Measurements from ENCODE around the gene RREB1. TPM values are rescaled to one million over a fixed set of nuclear protein-coding genes. Genes with fewer than 3 reads are reported as not detected.
A peak's percentile ranks its signal among the peaks of the same experiment; 100 is the strongest.

The RREB1 gene
- total RNA-seq, 1 donor from 2014 or later, result 43.3 TPM

DNA sequence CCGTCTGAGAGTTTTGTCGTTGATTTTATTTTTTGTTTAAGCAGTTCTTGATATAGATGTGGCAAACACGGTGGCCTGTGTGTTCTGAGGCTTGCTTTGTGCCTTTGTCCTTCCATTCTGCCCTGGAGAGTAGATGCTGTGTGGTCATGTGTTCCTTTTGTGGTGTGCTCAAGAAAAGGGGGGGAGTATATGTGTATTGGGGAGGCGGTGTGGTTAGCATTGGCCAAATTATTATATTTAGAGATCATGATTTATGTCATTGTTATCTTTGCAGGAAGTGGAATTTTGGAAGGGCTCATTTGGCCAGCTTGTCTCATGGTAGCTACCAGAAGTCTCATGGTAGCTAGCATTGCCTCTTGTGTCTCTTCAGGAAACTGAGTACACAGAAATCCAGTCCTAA lies 16.4 kb downstream of the RREB1 start:
- ATAC-seq, result no peak
- no peak for DNase-seq (ENCODE audit: low spot score)

- ATAC-seq (no peak), DNase-seq (ENCODE audit: low spot score) (no peak)
Measured at GRCh38 chr6:7124636-7125035, 16.9 kb downstream of the RREB1 start.

DNA sequence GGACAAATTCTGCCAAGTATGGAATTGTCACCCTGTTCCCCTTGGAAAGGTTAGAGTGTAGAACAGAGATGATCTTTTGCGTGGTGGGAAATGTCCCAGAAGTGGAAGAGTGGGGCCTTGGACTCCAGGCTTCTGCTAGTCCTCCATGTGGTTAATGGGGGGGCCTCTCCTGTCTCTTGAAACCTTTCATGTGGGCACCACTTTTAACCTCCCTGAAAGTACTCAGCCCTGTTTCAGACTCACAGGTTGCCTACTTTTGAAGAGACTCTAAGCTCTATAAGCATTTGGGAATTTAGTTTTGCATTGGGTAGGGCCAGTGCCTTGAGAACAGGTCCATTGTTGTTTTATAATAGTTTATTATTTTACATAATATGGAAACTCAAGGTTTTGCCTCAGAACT lies 17.5 kb downstream of the RREB1 start:
- DNase-seq (ENCODE audit: low spot score), result no peak
- ATAC-seq, result no peak

- DNase-seq (ENCODE audit: low spot score), result no peak
- ATAC-seq, result no peak
Measured at GRCh38 chr6:7126754-7127153, 19.0 kb downstream of the RREB1 start.

DNA sequence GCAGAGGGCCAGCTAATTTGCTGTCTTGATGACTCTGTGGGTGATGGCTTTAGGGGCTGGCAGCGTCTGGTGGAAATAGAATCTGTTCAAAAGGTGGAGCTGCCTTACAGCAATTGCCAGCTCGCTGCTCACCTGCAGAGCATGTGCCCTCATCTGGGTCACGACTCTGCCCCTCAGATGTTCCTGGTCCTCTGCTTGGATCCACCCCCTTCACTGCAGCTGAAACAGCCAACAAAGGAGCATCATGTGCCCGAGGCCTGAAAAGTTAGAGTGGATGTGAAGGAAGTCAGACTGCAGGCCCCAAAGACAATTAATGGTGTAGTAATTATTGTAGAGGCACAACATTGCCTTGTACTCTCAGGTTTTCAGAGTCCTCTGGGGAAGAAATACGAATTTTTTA lies 19.9 kb downstream of the RREB1 start:
- ATAC-seq (peak; percentile 38), DNase-seq (ENCODE audit: low spot score) (no peak)

DNA sequence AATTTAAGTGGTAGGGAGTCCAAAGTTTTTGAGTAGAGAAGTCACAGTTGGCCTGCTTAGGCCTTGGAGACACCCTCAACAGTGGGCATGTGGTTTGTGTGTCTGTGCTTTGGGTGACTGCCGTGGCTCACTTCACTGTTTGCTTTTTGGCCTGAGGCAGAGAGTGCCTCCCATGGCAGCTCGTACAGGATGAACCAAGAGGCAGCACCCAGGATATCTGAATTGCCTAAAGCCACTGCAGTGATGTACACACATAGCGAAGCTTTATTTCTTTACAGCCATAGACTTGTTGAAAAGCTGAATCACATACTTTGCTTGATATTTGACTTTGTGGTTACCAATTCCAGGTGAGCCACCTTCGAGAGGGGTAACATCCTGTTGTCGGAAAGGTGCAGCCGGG lies 21.6 kb downstream of the RREB1 start:
- DNase-seq (ENCODE audit: low spot score), result no peak
- ATAC-seq, result peak; percentile 72

DNA sequence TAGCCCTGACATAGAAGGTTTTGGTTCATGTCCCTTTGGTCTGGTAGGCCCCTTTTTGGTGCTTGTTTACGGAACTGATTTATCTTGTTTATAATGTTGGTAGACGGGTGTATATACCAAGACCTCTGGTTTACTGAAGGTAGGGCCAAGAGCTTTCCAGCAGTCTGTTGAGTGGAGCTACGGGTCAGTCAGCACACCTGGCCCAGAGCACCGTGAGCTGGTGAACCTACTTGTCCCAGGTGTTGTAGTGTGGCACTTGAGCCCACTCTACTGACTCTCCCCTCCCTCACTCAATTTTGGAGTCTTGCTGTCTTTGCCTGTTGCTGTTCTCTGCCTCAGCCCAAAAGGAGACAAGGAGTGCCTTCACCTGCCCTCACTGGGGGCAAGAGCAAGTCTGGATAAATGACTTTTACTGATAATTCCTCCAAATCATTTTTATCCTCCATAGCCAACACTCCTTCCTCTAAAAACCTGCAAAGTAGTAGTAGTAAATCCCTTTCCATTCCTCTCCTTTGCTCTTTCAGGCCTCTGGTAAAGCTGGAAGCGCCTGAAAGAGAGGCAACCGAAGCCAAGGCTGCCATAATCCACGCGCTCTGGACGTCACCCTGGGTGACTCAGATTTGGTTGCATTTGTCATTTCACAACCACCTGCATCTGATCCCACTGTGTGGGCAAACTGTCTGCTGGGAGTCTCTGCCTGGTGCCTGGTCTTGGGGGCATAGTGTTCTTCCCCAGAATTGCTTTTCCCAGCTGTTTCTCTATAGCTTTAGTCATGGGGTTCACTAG lies 22.2 kb downstream of the RREB1 start:
- DNase-seq (ENCODE audit: low spot score) (peak; percentile 89), ATAC-seq (peak; percentile 83)

DNA sequence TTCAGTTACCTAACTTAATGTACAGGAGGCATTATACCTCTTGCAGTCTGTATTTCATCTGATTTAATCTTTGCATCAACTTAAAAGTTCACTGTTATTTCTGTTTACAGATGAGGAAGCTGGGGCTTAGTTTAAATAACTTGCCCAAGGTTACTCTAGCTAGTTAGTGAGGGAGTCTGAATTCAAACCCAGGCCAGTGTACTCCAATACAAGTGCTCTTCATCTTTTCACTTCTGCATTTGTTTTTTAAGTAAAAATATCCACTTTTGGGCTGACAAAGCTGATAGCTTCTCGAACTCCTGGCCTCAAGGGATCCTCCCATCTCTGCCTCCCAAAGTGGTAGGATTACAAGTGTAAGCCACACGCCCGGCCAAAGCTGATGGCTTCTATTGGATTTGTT lies 23.6 kb downstream of the RREB1 start:
- no peak for ATAC-seq
- no peak for DNase-seq (ENCODE audit: low spot score)

DNA sequence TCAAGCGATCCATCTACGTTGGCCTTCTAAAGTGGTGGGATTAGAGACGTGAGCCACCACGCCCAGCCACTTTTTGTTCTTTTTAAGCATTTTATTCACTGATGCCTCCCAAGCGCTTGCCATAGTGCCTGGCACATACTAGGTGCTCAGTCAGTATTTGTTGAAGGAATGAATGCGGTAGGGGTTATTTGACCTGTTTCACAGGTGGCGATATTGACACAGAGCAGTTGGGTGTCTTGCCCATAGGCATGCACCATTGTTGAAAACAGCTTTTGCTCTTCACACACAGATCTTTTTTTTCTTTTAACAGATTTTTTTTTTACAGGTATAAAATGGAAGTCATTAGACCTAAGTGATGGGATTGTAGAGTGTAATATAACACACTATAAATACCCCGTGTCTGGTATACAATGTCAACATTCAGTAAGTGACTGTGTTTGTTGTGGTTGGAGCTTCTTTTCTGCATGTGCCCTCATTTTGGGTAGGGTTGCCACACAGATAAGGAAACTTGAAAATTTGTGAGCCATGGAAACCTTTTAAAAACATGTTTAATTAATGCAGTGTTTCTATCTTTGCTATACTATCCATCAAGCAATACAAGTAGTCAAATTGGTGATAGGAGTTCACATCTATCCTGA lies 24.8 kb downstream of the RREB1 start:
- ATAC-seq (no peak), DNase-seq (ENCODE audit: low spot score) (no peak)

DNA sequence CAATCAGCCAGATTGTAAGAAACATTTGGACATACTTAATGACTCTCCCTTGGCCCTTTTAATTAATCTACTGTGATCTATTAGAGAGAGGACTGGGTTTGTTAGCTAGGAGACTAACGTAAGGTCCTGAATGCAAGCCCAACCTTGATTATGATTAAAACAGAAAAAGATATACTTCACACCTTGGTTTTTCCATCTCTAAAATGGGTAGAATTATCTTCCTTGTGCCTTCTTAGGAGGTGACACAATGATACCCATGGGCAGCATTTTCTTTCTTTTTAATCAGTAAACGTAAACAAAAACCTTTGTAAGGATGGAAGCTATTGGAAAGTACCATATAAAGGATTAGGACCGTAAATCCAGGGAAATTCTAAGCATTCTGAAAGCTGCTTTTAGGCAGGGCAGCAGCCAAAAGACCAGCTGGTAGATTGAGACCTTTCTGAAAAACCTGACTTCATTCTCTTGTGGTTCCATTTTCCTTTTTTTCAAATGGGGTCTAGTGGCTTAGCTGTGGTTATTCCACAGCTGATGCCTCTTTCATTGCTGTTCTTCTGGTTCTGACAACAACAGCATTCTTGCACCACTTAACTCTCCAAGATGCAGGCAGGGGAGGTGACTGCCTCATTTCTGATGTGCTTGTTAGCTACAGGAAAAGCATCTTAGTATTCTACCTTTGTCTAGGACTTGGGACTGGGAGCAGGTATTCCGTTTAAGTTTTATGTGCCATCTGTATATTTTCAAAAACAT lies 27.4 kb downstream of the RREB1 start:
- DNase-seq (ENCODE audit: low spot score), result no peak
- no peak for ATAC-seq

GRCh38 chr6:7135755-7136154 lies 28.0 kb downstream of the RREB1 start:
- no peak for DNase-seq (ENCODE audit: low spot score)

DNA sequence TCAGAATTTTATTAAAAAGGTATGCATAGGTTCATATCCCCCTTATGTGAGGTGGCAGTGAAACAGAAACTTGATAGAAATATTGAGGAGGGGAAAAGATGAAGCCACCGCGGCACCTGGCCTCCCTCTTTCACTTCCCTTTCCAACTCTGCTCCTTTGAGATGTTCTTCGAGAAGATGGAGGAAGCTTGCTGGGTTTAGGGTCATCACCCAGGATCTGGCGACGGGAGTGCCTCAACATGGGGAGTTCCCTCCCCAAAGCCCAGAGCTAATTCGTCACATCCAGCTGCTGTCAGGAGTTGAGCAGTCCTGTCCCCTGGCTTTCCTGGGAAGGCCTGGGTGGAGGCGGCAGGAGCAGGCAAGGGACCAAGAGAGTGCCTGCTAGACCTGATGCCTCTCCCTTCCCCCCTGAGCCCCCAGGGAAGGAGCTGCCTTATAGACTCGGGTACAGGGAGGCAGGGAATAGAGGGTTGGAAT lies 29.1 kb downstream of the RREB1 start:
- ATAC-seq (no peak), DNase-seq (ENCODE audit: low spot score) (no peak)

More at GRCh38 chr6:7135755-7136154, 28.0 kb downstream of the RREB1 start:
- ATAC-seq, result no peak

- ATAC-seq (no peak), DNase-seq (ENCODE audit: low spot score) (no peak)
Measured at GRCh38 chr6:7137335-7138045, 29.7 kb downstream of the RREB1 start.

DNA sequence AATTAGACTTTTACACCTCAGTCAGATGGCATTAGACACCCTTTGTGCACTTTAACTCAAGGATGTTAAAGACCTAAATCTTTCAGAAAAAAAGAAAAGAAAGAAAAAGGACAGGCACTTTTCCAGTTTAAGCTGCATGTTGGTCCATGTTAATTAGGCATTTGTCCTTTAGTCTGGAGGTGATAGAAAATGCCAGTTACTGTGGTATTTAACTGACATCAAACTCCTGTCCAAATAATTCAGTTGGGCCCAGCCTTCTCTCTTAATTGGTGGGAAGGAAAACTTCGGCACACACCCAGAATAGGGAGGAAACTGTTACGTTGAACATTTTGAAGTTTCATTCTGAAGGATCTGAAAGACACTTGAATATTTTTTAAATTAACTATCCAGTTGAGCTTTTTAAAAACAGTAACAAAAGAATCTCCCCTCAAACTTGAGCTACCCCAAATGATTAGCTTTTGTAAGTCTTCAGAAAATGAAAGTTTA lies 30.3 kb downstream of the RREB1 start:
- DNase-seq (ENCODE audit: low spot score), result no peak

GRCh38 chr6:7138921-7139358 lies 31.2 kb downstream of the RREB1 start:
- ATAC-seq, result peak; percentile 43
- DNase-seq (ENCODE audit: low spot score), result peak; percentile 91

More for the DNA sequence above, 30.3 kb downstream of the RREB1 start:
- no peak for ATAC-seq

DNA sequence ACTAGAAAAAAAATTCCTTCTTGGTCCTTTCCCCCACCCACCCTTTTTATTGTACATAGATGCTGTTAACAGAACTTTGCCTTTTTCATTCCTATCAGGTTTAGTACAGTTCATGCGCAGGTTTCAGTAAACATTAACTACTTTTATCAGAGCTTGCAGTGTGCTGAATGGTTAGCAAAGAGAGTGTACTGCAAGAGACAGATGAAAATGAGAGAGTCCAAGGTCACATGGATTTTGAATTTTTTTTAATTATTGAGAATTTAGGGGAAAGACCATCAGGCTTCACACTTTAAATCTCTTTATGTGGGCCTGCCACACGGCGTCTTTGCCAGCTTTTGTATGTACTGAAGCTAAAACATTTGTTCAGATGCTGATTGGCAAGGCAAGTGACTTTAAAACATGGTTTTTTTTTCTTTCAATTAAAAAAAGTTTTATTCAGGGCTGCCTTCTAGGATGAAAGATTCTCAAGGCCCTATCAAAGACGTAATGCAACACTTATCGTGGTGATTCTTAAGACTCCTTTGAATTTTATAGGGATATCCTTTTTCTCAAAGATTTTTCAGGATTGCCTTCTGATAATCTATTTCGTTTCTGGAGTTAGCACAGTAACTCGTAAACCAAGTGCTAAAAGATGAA lies 32.2 kb downstream of the RREB1 start:
- ATAC-seq (peak; percentile 11), DNase-seq (ENCODE audit: low spot score) (no peak)

DNA sequence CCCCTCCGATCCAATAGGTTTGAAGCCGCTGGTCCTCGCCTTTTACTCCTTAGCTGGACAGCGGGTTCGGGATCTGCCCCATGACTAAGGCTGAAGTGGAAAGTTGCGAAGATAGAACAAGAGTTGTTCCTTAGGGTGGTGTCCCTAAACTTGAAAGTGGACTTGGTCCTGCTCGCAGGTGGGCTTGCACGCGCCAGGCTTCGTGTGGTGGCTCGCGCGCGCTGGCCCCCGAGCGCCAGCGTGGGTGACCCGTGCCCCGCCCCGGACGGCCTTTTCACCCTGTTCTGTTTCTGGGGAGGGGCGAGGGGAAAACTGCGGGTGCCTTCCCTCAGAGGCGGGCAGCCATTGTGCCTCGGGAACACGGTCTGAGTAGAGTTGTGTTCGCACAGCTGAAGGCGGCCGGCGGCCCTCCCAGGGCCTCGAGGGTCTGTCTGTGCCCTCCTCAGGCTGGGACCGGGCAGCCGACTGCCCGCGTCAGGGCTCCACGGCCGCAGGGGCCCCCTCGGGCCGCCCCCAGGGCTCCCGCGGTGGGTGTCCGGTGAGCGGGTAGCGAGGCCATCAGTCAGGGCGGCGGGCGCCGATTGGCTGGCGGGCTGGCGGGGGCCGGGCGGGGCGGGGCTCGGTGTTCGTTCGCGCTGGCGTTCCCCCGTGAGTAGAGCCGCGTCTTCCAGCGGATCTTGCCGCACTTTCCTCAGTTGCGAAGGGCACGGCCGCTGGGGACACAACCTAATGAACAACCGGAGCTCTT lies 33.0 kb downstream of the RREB1 start:
- DNase-seq (ENCODE audit: low spot score) (peak; percentile 94), ATAC-seq (peak; percentile 74)

- DNase-seq (ENCODE audit: low spot score), result peak; percentile 95
- peak; percentile 58 for ATAC-seq
Measured at GRCh38 chr6:7142228-7142801, 34.6 kb downstream of the RREB1 start.

DNA sequence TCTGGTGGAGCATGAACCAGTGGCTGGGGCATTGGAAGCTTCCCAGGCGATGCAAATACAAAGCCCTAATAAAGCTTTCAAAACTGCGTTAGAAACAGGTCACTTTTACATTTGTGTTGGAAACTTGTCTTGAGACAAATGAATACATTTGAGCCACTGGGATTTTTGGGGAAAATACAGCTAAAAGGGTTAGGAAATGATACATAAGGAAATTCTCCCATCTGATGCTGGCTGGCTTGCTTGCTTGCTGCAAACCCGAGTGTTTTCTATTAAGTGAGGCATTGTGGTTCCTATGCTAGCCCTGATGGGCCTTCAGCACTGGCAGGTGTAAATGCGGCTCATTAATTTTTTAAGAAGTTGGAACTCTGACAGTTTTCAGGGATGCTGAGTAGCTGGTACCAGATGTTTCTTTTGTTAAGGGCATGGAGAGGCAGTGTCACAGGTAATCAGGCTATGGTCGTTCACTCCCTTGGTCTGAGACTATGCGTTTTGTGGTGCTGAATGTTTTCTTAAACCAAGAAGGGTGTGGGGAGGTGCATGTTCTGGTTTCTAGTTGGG lies 35.2 kb downstream of the RREB1 start:
- ATAC-seq (no peak), DNase-seq (ENCODE audit: low spot score) (no peak)

Data from left lobe of liver (tissue), 2 donors.